Measurements from ENCODE around the gene RNLS.
"Not testable (repeated sequence)": the region's sequence is repeated elsewhere in the genome, so short reads cannot be mapped to it uniquely, and the experiment has no call there.

Gene RNLS

GRCh38 chr10:88346144-88346977 lies 236.8 kb downstream of the RNLS start:
- DNase-seq (ENCODE audit: low read depth, low spot score) = no peak

- DNase-seq (ENCODE audit: low read depth, low spot score) = no peak
Observed at GRCh38 chr10:88343761-88344484, 239.2 kb downstream of the RNLS start.

DNA sequence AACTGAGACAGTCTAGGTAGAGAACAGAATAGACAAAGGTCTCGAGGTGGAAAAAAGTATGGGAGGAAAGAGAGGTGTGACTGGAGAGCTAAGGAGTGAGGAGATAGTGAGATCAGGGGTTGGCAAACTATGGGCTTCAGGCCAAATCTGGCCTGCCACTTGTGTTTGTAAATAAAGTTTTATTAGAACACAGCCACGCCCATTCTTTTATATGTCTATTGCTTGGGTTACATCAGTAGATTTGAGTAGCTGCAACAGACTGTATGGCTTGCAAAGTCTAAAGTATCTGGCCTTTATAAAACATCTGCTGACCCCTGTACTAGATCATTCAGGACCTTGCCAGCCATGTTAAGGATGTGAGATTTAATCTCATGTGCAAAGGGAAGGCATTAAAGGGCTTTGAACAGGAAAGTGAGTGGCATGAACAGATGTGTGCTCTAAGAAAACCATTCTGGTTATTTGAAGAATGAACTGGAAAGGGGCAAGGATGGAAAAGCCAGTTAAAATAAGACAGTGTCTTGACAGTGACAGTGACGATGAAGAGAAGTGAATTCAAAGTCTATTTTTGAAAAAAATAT lies 240.3 kb downstream of the RNLS start:
- no peak for DNase-seq (ENCODE audit: low read depth, low spot score)

GRCh38 chr10:88337134-88337533 lies 246.0 kb downstream of the RNLS start:
- DNase-seq (ENCODE audit: low read depth, low spot score) = no peak

GRCh38 chr10:88336334-88336733 lies 246.8 kb downstream of the RNLS start:
- DNase-seq (ENCODE audit: low read depth, low spot score) = no peak

DNA sequence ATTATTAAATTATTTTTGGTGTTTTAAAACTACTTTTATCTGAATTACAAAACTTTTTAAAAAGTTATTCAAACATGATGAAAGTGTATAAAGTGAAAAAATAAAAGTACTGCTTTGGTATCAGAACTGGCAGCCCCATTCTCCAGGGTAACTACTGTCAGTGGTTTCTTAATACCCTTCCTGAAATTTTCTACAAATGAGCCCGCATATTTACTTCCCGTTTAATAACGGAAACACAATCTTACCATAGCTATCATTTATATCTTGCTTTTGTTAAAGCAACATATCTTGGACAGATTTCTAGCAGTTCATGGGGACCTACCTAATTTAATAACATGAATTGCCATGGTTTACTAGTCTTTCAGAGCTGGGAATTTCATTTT lies 249.9 kb downstream of the RNLS start:
- no peak for DNase-seq (ENCODE audit: low read depth, low spot score)

DNA sequence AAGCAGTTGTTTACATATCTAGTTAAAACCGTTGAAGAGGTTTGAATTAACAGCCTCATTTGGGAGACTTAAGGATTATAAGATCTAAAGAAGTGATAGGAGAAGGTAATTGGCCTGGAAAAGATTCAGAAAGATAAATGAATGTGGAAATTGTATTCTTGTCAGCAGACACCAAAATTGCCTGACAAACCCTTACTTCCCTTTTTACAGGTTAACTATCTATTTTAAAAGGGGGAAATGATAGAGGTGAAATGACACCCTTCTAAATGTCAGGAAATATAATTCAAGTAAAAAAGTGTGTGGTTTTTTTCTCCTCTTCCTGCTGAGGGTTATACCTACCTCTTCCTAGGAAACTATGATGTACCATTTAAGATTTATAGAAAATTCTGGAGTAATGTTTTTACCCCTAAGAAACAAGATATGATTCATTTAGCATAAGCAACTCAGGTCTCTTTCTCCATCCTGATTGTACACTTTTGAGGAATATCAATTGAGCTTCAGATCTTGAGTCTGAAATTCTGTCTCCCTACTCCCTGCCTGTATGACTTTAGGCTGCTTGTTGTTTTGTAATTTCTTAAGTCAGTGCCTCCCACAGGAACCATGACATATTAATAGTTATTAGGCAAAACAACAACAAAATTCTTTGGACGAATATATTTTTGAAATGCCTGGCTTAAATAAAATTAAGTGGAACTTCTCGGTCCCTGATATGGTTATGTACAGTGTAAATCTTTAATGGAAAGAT lies 250.4 kb downstream of the RNLS start:
- DNase-seq (ENCODE audit: low read depth, low spot score) = no peak

- DNase-seq (ENCODE audit: low read depth, low spot score) = no peak
Observed at GRCh38 chr10:88330174-88330573, 252.9 kb downstream of the RNLS start.

DNA sequence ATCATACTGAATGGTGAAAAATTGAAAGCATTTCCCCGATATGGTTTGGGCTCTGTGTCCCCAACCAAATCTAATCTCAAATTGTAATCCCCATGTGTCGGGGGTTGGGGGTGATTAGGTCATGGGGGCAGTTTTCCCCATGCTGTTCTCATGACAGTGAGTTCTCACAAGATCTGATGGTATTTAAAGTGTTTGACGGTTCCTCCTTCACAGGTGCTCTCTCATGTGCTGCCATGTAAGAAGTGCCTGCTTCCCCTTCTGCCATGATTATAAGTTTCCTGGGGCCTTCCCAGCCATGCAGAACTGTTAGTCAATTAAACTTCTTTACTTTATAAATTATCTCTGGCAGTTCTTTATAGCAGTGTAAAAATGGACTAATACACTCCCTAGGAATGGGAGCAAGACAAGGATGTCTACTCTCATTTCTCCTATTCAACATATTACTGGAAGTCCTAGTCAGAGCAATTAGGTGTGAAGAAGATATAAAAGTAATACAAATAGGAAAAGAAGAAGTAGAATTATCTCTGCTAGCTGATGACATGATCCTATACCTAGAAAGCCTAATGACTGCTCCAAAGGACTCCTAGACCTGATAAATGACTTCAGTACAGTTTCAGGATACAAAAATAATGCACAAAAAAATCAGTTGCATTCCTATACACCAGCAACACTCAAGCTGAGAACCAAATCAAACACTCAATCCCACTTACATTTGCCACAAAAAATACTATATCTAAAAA lies 260.6 kb downstream of the RNLS start:
- no peak for DNase-seq (ENCODE audit: low read depth, low spot score)

DNA sequence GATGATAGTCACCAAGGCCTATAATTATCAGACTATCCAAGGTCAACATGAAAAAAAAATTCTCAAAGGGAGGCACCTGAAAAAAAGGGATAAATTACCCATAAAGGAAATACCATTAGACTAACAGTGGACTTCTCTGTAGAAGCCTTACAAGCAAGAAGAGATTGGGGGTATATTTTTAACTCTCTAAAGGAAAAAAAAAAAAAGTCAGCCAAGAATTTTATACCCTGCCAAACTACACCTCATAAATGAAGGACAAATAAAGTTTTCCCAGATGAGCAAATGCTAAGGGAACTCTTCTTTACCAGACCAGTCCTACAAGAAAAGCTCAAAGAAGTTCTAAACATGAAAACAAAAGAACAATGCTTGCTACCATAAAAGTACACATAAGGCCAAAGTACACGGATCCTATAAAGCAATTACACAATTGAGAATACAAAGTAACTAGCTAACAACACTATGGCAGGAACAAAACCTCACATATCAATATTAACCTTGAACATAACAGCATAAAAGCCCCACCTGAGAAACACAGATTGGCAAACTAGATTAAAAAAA lies 263.1 kb downstream of the RNLS start:
- DNase-seq (ENCODE audit: low read depth, low spot score) = no peak

DNA sequence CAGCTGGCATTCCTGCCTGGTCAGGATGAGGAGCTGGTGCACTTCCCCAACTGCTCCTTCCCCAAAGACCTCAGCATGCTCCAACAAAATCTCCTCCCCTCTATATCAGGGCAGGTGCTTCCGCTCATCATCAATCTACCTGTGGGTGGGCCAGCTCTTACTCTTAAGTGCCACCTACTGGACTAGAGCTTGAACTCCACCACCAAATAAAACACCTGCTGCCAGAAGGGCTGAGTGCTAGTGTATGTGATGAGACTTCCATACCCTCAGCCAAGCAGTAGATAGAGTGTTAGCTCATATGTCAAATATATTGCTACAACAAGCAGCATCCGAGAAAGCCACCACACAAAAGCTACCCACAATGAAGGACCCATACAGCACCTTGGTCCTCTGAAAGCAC lies 264.3 kb downstream of the RNLS start:
- no peak for DNase-seq (ENCODE audit: low read depth, low spot score)

- no peak for DNase-seq (ENCODE audit: low read depth, low spot score)
Observed at GRCh38 chr10:88317099-88317498, 266.0 kb downstream of the RNLS start.

DNA sequence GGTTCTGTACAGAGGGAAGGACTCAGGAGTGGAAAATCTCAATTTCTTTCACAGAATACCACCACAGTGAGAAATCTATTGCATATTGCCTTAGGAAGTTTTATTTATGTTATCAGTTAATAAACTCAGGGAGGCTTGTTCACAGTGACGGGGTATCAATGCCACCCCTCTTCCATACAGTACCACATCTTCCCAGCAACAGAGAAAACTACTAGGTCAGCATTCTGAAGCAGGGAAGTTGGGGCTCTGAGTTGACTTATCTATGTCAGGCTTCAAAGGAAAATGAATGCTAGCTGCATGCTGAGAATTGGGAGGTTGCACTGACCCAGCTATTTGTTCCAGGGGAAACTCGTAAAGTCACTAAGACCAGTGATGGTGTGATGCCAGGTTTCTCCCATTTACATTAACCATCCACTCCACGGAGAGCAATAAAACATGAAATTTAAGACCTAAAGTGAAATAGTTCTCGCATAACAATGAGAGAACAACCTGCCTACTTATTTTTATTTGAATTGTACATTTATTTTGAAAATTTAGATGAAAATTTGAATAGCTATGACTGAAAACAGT lies 266.7 kb downstream of the RNLS start:
- no peak for DNase-seq (ENCODE audit: low read depth, low spot score)

- no peak for DNase-seq (ENCODE audit: low read depth, low spot score)
Observed at GRCh38 chr10:88315755-88316154, 267.4 kb downstream of the RNLS start.

DNA sequence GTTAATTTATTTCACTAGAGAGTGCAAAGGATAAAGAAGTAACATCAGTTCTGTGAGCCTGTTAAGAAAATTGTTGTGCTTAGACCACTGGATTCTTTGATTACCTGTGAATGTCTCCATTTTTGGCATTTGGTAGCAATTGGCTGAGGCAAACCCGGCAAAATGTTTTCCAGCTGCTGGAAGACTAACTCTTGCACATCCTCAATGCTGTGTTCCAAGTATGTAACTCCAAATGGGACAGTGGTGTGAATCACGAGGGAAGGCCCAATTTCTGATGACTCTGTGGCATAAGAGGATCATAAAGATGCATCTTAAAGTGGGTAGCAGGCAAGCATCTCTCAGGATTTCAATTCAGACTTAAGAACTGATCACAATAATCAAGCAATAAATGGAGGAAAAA lies 268.8 kb downstream of the RNLS start:
- DNase-seq (ENCODE audit: low read depth, low spot score) = no peak

- DNase-seq (ENCODE audit: low read depth, low spot score) = no peak
Observed at GRCh38 chr10:88313878-88314277, 269.2 kb downstream of the RNLS start.

GRCh38 chr10:88312855-88313254 lies 270.3 kb downstream of the RNLS start:
- DNase-seq (ENCODE audit: low read depth, low spot score) = no peak

DNA sequence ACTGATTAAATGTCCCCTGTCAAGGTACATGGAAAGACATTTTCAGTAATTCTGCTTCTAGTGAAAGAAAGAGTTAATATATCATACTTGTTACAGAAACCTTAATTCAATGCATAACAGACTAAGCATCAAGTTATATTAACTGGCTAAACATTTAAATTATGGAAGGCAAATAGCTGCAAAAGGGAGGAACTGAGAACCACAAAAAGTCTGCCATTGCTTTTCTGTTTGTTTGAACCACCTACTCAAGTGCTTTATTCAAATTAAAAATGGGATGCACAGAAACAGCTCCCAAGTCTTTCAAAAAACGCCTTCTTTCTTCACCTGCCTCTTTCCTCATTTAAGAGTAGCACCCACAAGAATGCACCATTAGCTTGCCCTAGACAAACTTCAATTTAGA lies 271.9 kb downstream of the RNLS start:
- DNase-seq (ENCODE audit: low read depth, low spot score) = no peak

DNA sequence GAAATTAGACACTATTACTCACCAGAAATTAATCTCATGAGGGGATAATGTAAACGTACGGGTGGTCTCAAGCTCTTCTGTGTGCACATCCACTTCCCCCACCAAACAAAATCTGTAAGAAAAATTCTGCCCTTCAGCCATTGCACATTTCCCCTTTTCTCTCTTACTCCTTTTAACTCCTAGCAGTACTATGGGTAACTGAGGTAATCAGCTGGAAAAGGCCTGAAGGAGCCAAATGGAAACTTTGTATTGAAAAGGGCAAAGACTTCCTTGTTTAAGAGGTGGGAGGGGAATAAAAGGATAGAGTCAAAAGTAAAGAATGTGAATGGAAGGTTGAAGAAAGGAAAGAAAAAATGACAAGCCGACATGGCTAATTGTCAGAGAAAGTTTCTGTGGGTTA lies 273.8 kb downstream of the RNLS start:
- DNase-seq (ENCODE audit: low read depth, low spot score) = no peak

DNA sequence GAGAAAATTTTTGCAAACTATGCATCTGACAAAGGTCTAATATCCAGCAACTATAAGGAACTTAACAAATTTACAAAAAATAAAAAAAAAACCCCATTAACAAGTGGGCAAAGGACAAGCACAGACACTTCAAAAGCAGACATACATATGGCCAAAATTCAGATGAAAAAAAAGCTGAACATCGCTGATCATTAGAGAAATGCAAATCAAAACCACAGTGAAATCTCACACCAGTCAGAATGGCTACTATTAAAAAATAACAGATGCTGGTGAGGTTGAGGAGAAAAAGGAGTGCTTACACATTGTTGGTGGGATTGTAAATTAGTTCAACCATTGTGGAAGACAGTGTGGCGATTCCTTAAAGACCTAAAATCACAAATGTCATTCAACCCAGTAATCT lies 274.8 kb downstream of the RNLS start:
- DNase-seq (ENCODE audit: low read depth, low spot score) = not testable (repeated sequence)

- no peak for DNase-seq (ENCODE audit: low read depth, low spot score)
Observed at GRCh38 chr10:88299787-88300186, 283.3 kb downstream of the RNLS start.
